Measurements from ENCODE around the gene KRT24.
"Not testable (repeated sequence)": the region's sequence is repeated elsewhere in the genome, so short reads cannot be mapped to it uniquely, and the experiment has no call there.

Gene KRT24

GRCh38 chr17:40703652-40704051, at the start of gene KRT24:
Gene KRT24 (minus strand): TSS chr17:40703752. CDS start chr17:40703693, 59 bp downstream.
- Histone ChIP-seq H3K9ac (ENCODE audit: low read depth, low read length) (no peak within 1 kb of the TSS), H3K27me3 (ENCODE audit: insufficient read depth, low read length) (no peaks in the 10 kb centered on the region), H3K4me3 (ENCODE audit: low read length) (no peak within 1 kb of the TSS), H3K36me3 (ENCODE audit: insufficient read depth, low read depth, low read length) (no peaks in the 10 kb centered on the region), H3K4me1 (ENCODE audit: insufficient read depth, low read length) (no peaks in the 10 kb centered on the region), H3K27ac (ENCODE audit: low read length) (no peak within 1 kb of the TSS), H3K9me3 (ENCODE audit: insufficient read depth, low read depth, low read length) (no peaks in the 10 kb centered on the region)

GRCh38 chr17:40751065-40751464, 47.5 kb upstream of the KRT24 start:
- no peak overlapping the region for H3K27ac ChIP-seq (ENCODE audit: low read length)
- no peaks in the 10 kb centered on the region for H3K36me3 ChIP-seq (ENCODE audit: insufficient read depth, low read depth, low read length)
- no peaks in the 10 kb centered on the region for H3K4me1 ChIP-seq (ENCODE audit: insufficient read depth, low read length)
- no peaks in the 10 kb centered on the region for H3K9me3 ChIP-seq (ENCODE audit: insufficient read depth, low read depth, low read length)
- H3K9ac ChIP-seq (ENCODE audit: low read depth, low read length) = no peak overlapping the region
- no peak overlapping the region for H3K4me3 ChIP-seq (ENCODE audit: low read length)
- H3K27me3 ChIP-seq (ENCODE audit: insufficient read depth, low read length) = peaks cover 5% of the 10 kb centered on the region; the same call in 1 of the 2 replicates

- no peaks in the 10 kb centered on the region for H3K4me1 ChIP-seq (ENCODE audit: insufficient read depth, low read length)
- H3K36me3 ChIP-seq (ENCODE audit: insufficient read depth, low read depth, low read length) = no peaks in the 10 kb centered on the region
- H3K9ac ChIP-seq (ENCODE audit: low read depth, low read length) = no peak overlapping the region
- peaks cover 5% of the 10 kb centered on the region; the same call in 1 of the 2 replicates for H3K27me3 ChIP-seq (ENCODE audit: insufficient read depth, low read length)
- H3K27ac ChIP-seq (ENCODE audit: low read length) = no peak overlapping the region
- H3K9me3 ChIP-seq (ENCODE audit: insufficient read depth, low read depth, low read length) = no peaks in the 10 kb centered on the region
- no peak overlapping the region for H3K4me3 ChIP-seq (ENCODE audit: low read length)
Observed at GRCh38 chr17:40750391-40750790, 46.8 kb upstream of the KRT24 start.

GRCh38 chr17:40748666-40749065, 45.1 kb upstream of the KRT24 start:
- not testable (repeated sequence) for H3K9ac ChIP-seq (ENCODE audit: low read depth, low read length); H3K4me3 ChIP-seq (ENCODE audit: low read length); H3K27ac ChIP-seq (ENCODE audit: low read length); H3K4me1 ChIP-seq (ENCODE audit: insufficient read depth, low read length); H3K36me3 ChIP-seq (ENCODE audit: insufficient read depth, low read depth, low read length); H3K9me3 ChIP-seq (ENCODE audit: insufficient read depth, low read depth, low read length); H3K27me3 ChIP-seq (ENCODE audit: insufficient read depth, low read length)

GRCh38 chr17:40738553-40738952, 35.0 kb upstream of the KRT24 start:
- H3K36me3 ChIP-seq (ENCODE audit: insufficient read depth, low read depth, low read length) = no peaks in the 10 kb centered on the region
- no peak overlapping the region for H3K9ac ChIP-seq (ENCODE audit: low read depth, low read length)
- no peak overlapping the region for H3K4me3 ChIP-seq (ENCODE audit: low read length)
- H3K27me3 ChIP-seq (ENCODE audit: insufficient read depth, low read length) = no peaks in the 10 kb centered on the region; the same call in 1 of the 2 replicates
- no peaks in the 10 kb centered on the region for H3K4me1 ChIP-seq (ENCODE audit: insufficient read depth, low read length)
- H3K27ac ChIP-seq (ENCODE audit: low read length) = no peak overlapping the region
- peaks cover 9% of the 10 kb centered on the region for H3K9me3 ChIP-seq (ENCODE audit: insufficient read depth, low read depth, low read length)

- no peaks in the 10 kb centered on the region for H3K4me1 ChIP-seq (ENCODE audit: insufficient read depth, low read length)
- peaks cover 5% of the 10 kb centered on the region; the same call in 1 of the 2 replicates for H3K9me3 ChIP-seq (ENCODE audit: insufficient read depth, low read depth, low read length)
- no peaks in the 10 kb centered on the region; the same call in 1 of the 2 replicates for H3K27me3 ChIP-seq (ENCODE audit: insufficient read depth, low read length)
- no peaks in the 10 kb centered on the region for H3K36me3 ChIP-seq (ENCODE audit: insufficient read depth, low read depth, low read length)
- H3K4me3 ChIP-seq (ENCODE audit: low read length) = no peak overlapping the region
- no peak overlapping the region for H3K9ac ChIP-seq (ENCODE audit: low read depth, low read length)
- no peak overlapping the region for H3K27ac ChIP-seq (ENCODE audit: low read length)
Observed at GRCh38 chr17:40735016-40735415, 31.5 kb upstream of the KRT24 start.

GRCh38 chr17:40734018-40734417, 30.5 kb upstream of the KRT24 start:
- H3K9ac ChIP-seq (ENCODE audit: low read depth, low read length) = no peak overlapping the region
- no peak overlapping the region for H3K27ac ChIP-seq (ENCODE audit: low read length)
- no peaks in the 10 kb centered on the region; the same call in 1 of the 2 replicates for H3K27me3 ChIP-seq (ENCODE audit: insufficient read depth, low read length)

GRCh38 chr17:40730970-40731369, 27.4 kb upstream of the KRT24 start:
- no peak overlapping the region for H3K4me3 ChIP-seq (ENCODE audit: low read length)
- no peak overlapping the region for H3K9ac ChIP-seq (ENCODE audit: low read depth, low read length)
- no peaks in the 10 kb centered on the region for H3K4me1 ChIP-seq (ENCODE audit: insufficient read depth, low read length)
- no peaks in the 10 kb centered on the region for H3K36me3 ChIP-seq (ENCODE audit: insufficient read depth, low read depth, low read length)
- no peak overlapping the region for H3K27ac ChIP-seq (ENCODE audit: low read length)
- no peaks in the 10 kb centered on the region for H3K27me3 ChIP-seq (ENCODE audit: insufficient read depth, low read length)
- peaks cover 5% of the 10 kb centered on the region; the same call in 1 of the 2 replicates for H3K9me3 ChIP-seq (ENCODE audit: insufficient read depth, low read depth, low read length)

More at GRCh38 chr17:40734018-40734417, 30.5 kb upstream of the KRT24 start:
- Histone ChIP-seq H3K36me3 (ENCODE audit: insufficient read depth, low read depth, low read length) (no peaks in the 10 kb centered on the region), H3K4me1 (ENCODE audit: insufficient read depth, low read length) (no peaks in the 10 kb centered on the region), H3K9me3 (ENCODE audit: insufficient read depth, low read depth, low read length) (peaks cover 5% of the 10 kb centered on the region; the same call in 1 of the 2 replicates), H3K4me3 (ENCODE audit: low read length) (no peak overlapping the region)

- Histone ChIP-seq H3K27me3 (ENCODE audit: insufficient read depth, low read length) (no peaks in the 10 kb centered on the region), H3K27ac (ENCODE audit: low read length) (no peak overlapping the region), H3K9ac (ENCODE audit: low read depth, low read length) (no peak overlapping the region), H3K9me3 (ENCODE audit: insufficient read depth, low read depth, low read length) (no peaks in the 10 kb centered on the region), H3K36me3 (ENCODE audit: insufficient read depth, low read depth, low read length) (no peaks in the 10 kb centered on the region), H3K4me1 (ENCODE audit: insufficient read depth, low read length) (no peaks in the 10 kb centered on the region), H3K4me3 (ENCODE audit: low read length) (no peak overlapping the region)
Observed at GRCh38 chr17:40727447-40728231, 24.1 kb upstream of the KRT24 start.

GRCh38 chr17:40726919-40727318, 23.4 kb upstream of the KRT24 start:
- no peak overlapping the region for H3K27ac ChIP-seq (ENCODE audit: low read length)
- no peaks in the 10 kb centered on the region for H3K27me3 ChIP-seq (ENCODE audit: insufficient read depth, low read length)
- no peak overlapping the region for H3K4me3 ChIP-seq (ENCODE audit: low read length)
- H3K9me3 ChIP-seq (ENCODE audit: insufficient read depth, low read depth, low read length) = no peaks in the 10 kb centered on the region
- no peaks in the 10 kb centered on the region for H3K36me3 ChIP-seq (ENCODE audit: insufficient read depth, low read depth, low read length)
- H3K4me1 ChIP-seq (ENCODE audit: insufficient read depth, low read length) = no peaks in the 10 kb centered on the region
- H3K9ac ChIP-seq (ENCODE audit: low read depth, low read length) = no peak overlapping the region

- no peaks in the 10 kb centered on the region for H3K27me3 ChIP-seq (ENCODE audit: insufficient read depth, low read length)
- no peaks in the 10 kb centered on the region for H3K9me3 ChIP-seq (ENCODE audit: insufficient read depth, low read depth, low read length)
- H3K9ac ChIP-seq (ENCODE audit: low read depth, low read length) = no peak overlapping the region
- H3K4me1 ChIP-seq (ENCODE audit: insufficient read depth, low read length) = no peaks in the 10 kb centered on the region
- H3K27ac ChIP-seq (ENCODE audit: low read length) = no peak overlapping the region
- no peak overlapping the region for H3K4me3 ChIP-seq (ENCODE audit: low read length)
- H3K36me3 ChIP-seq (ENCODE audit: insufficient read depth, low read depth, low read length) = no peaks in the 10 kb centered on the region
Observed at GRCh38 chr17:40724656-40725055, 21.1 kb upstream of the KRT24 start.

GRCh38 chr17:40722241-40722640, 18.7 kb upstream of the KRT24 start:
- H3K9ac ChIP-seq (ENCODE audit: low read depth, low read length) = no peak overlapping the region
- no peak overlapping the region for H3K27ac ChIP-seq (ENCODE audit: low read length)
- no peaks in the 10 kb centered on the region for H3K4me1 ChIP-seq (ENCODE audit: insufficient read depth, low read length)
- H3K36me3 ChIP-seq (ENCODE audit: insufficient read depth, low read depth, low read length) = no peaks in the 10 kb centered on the region
- no peaks in the 10 kb centered on the region for H3K9me3 ChIP-seq (ENCODE audit: insufficient read depth, low read depth, low read length)
- no peak overlapping the region for H3K4me3 ChIP-seq (ENCODE audit: low read length)
- no peaks in the 10 kb centered on the region for H3K27me3 ChIP-seq (ENCODE audit: insufficient read depth, low read length)

Data from iPS-20b (cell line).